GM12872 (cell line): ENCODE data around the gene MRPL50.

ENCODE experiments used
- CTCF ChIP-seq: IDR thresholded peaks from 3 replicates; pipeline ENCODE4 v1.5.1; 2011; ENCODE audit warnings: low read depth, mild to moderate bottlenecking, low read length, moderate library complexity; ENCODE audit not compliant: insufficient read depth

The MRPL50 gene

GRCh38 chr9:101438523-101438922, 40.1 kb upstream of the MRPL50 start:
- TF ChIP-seq CTCF: no peak

GRCh38 chr9:101437806-101438232, 39.4 kb upstream of the MRPL50 start:
- no peak for TF ChIP-seq CTCF

GRCh38 chr9:101435601-101436079, 37.2 kb upstream of the MRPL50 start, which contains the start of gene ALDOB:
ALDOB (minus strand) TSS chr9:101435774; CDS start chr9:101430887, 4,887 bp downstream.
- TF ChIP-seq CTCF: no peak

- no peak for TF ChIP-seq CTCF
Measured at GRCh38 chr9:101434998-101435397, 36.6 kb upstream of the MRPL50 start.

GRCh38 chr9:101433229-101433628, 34.8 kb upstream of the MRPL50 start:
- TF ChIP-seq CTCF: no peak

GRCh38 chr9:101432740-101433139, 34.3 kb upstream of the MRPL50 start:
- no peak for TF ChIP-seq CTCF

GRCh38 chr9:101432171-101432570, 33.8 kb upstream of the MRPL50 start:
- no peak for TF ChIP-seq CTCF
